HepG2 (cell line): Measurements from ENCODE around the gene TACC2. TPM values are rescaled to one million over a fixed set of nuclear protein-coding genes. Genes with fewer than 3 reads are reported as not detected.

Experiments used
- ATAC-seq: fragments of 200-7000 bp; cut with Tn5 transposase; 3 replicates; pipeline ENCODE4 v1.9.1; 2020; ENCODE audit warnings: mild to moderate bottlenecking, moderate library complexity
- BruUV-seq: library from RNA; stranded (reverse); fragments of 400-500 nt; replicated peaks from 2 replicates; lab custom pipeline; 2021; lab: Mats Ljungman, UMichigan
- CTCF ChIA-PET: fragments of 300-600 bp; formaldehyde crosslinking; extraction: SDS; loops from one replicate; lab custom pipeline; 2021; ENCODE audit warnings: low total read pairs, inconsistent platforms, low intra/inter-chr PET ratio; lab: Yijun Ruan, JAX
- POLR2A ChIA-PET: fragments of 350-600 bp; sonication (Branson Sonifier 250); formaldehyde crosslinking; loops from one replicate; lab custom pipeline; 2020; ENCODE audit warnings: antibody characterized with exemption, inconsistent platforms; lab: Yijun Ruan, JAX
- DNase-seq: peaks from one replicate; pipeline ENCODE4 v3.0.0-alpha.2; 2015; ENCODE audit warnings: low spot score
- FAIRE-seq: peaks from 3 replicates; lab custom pipeline; 2011; peaks lifted over from hg19 to GRCh38; lab: Jason Lieb, UNC
- H2AFZ ChIP-seq: one replicate; pipeline ENCODE4 v1.6.1; 2011; ENCODE audit warnings: low read length, inconsistent platforms
- H3K27ac ChIP-seq: fragments of 300-600 bp; 3 replicates; pipeline ENCODE4 v1.8.0; 2011; ENCODE audit warnings: mixed run types, mild to moderate bottlenecking, mixed read lengths, low read length, inconsistent platforms; ENCODE audit not compliant: insufficient read depth; ENCODE audit errors: extremely low read length
- H3K27me3 ChIP-seq, 2 experiments: fragments of 200-600 bp in 1 of 2; 2 replicates in 1 of 2; 3 replicates in 1 of 2; pipeline versions ENCODE4 v1.6.0 to v1.8.0; 2011; ENCODE audit warnings: low read length in 2 of 2, mild to moderate bottlenecking in 2 of 2, moderate library complexity in 2 of 2, inconsistent platforms in 1 of 2; ENCODE audit not compliant: insufficient read depth in 2 of 2, control insufficient read depth in 1 of 2
- H3K36me3 ChIP-seq, 2 experiments: fragments of 200-600 bp in 1 of 2; replicated peaks in 1 of 2; 2 replicates in 1 of 2; 3 replicates in 1 of 2; pipeline versions ENCODE4 v1.5.1 to v1.8.0; 2011; ENCODE audit warnings: low read length in 2 of 2, inconsistent platforms in 1 of 2; ENCODE audit not compliant: insufficient read depth in 2 of 2, control insufficient read depth in 1 of 2
- H3K4me1 ChIP-seq: 2 replicates; pipeline ENCODE4 v1.5.1; 2012; ENCODE audit warnings: low read length, inconsistent platforms; ENCODE audit not compliant: insufficient read depth
- H3K4me2 ChIP-seq: 2 replicates; pipeline ENCODE4 v1.6.0; 2011; ENCODE audit warnings: low read depth, low read length, inconsistent platforms
- H3K4me3 ChIP-seq, 3 experiments: fragments of 200-600 bp in 1 of 3; sonication (generic), shearing (Covaris generic) in 1 of 3; replicated peaks in 1 of 3; 2 replicates each; pipeline ENCODE4 v1.5.1; 2011 to 2016; ENCODE audit warnings: low read length in 3 of 3, inconsistent platforms in 2 of 3, low read depth in 2 of 3, mild to moderate bottlenecking in 2 of 3, control low read depth in 1 of 3, mixed read lengths in 1 of 3; ENCODE audit not compliant: insufficient read depth in 1 of 3
- H3K79me2 ChIP-seq: one replicate; pipeline ENCODE4 v1.6.1; 2011; ENCODE audit warnings: low read length, inconsistent platforms; ENCODE audit not compliant: insufficient read depth
- H3K9ac ChIP-seq: 2 replicates; pipeline ENCODE4 v1.6.0; 2011; ENCODE audit warnings: mild to moderate bottlenecking, low read depth, low read length, inconsistent platforms; ENCODE audit not compliant: insufficient read depth
- H3K9me3 ChIP-seq: 2 replicates; pipeline ENCODE4 v1.5.1; 2012; ENCODE audit warnings: mild to moderate bottlenecking, low read length
- H4K20me1 ChIP-seq: 2 replicates; pipeline ENCODE4 v1.6.0; 2011; ENCODE audit warnings: inconsistent platforms, mild to moderate bottlenecking, low read length, moderate library complexity; ENCODE audit not compliant: insufficient read depth
- ARNT ChIP-seq: fragments of 450-650 bp; IDR thresholded peaks from 2 replicates; pipeline ENCODE4 v1.6.1; 2017
- ATF5 ChIP-seq: sonication (generic); formaldehyde crosslinking; IDR thresholded peaks from 2 replicates; pipeline ENCODE4 v1.4.0; 2020; ENCODE audit warnings: mild to moderate bottlenecking, low read depth, missing genetic modification reagents
- E2F2 ChIP-seq: sonication (generic); formaldehyde crosslinking; IDR thresholded peaks from 2 replicates; pipeline ENCODE4 v1.4.0; 2020; ENCODE audit warnings: missing genetic modification reagents, borderline replicate concordance
- GABPA ChIP-seq, 2 experiments: IDR thresholded peaks; 2 replicates each; pipeline ENCODE4 v1.6.1; 2011 to 2016; ENCODE audit warnings: low read depth in 2 of 2, low read length in 1 of 2, missing biosample characterization in 1 of 2, missing genetic modification characterization in 1 of 2
- GPN1 ChIP-seq: sonication (generic); formaldehyde crosslinking; IDR thresholded peaks from 2 replicates; pipeline ENCODE4 v1.5.1; 2020; ENCODE audit warnings: missing genetic modification reagents, borderline replicate concordance
- MED8 ChIP-seq: sonication (generic); formaldehyde crosslinking; IDR thresholded peaks from 2 replicates; pipeline ENCODE4 v1.8.1; 2023; ENCODE audit warnings: mild to moderate bottlenecking, missing genetic modification reagents; ENCODE audit not compliant: insufficient replicate concordance
- MYC ChIP-seq: sonication (generic); formaldehyde crosslinking; IDR thresholded peaks from 2 replicates; pipeline ENCODE4 v1.9.0; 2021; ENCODE audit warnings: missing genetic modification reagents, borderline replicate concordance
- NFIB ChIP-seq: sonication (generic); formaldehyde crosslinking; IDR thresholded peaks from 2 replicates; pipeline ENCODE4 v1.9.0; 2021; ENCODE audit warnings: missing genetic modification reagents, mild to moderate bottlenecking, borderline replicate concordance
- NFRKB ChIP-seq: fragments of 450-650 bp; IDR thresholded peaks from 2 replicates; pipeline ENCODE4 v1.6.1; 2017
- PRDM4 ChIP-seq: sonication (generic); formaldehyde crosslinking; IDR thresholded peaks from 2 replicates; pipeline ENCODE4 v1.9.0; 2021; ENCODE audit warnings: missing genetic modification reagents, borderline replicate concordance
- TFDP1 ChIP-seq: IDR thresholded peaks from 2 replicates; pipeline ENCODE4 v1.6.1; 2016; ENCODE audit warnings: missing compliant biosample characterization, missing genetic modification reagents, borderline replicate concordance
- YEATS2 ChIP-seq: sonication (generic); formaldehyde crosslinking; IDR thresholded peaks from 2 replicates; pipeline ENCODE4 v1.4.0; 2020; ENCODE audit warnings: missing genetic modification reagents, borderline replicate concordance
- ZBTB1 ChIP-seq: sonication (generic); formaldehyde crosslinking; IDR thresholded peaks from 2 replicates; pipeline ENCODE4 v1.4.0; 2020; ENCODE audit warnings: missing genetic modification reagents, borderline replicate concordance
- ZEB1 ChIP-seq: IDR thresholded peaks from 2 replicates; pipeline ENCODE4 v1.6.1; 2012; ENCODE audit warnings: mild to moderate bottlenecking, low read depth, inconsistent platforms; ENCODE audit not compliant: insufficient replicate concordance
- ZNF12 ChIP-seq: sonication (generic); formaldehyde crosslinking; IDR thresholded peaks from 2 replicates; pipeline ENCODE4 v1.5.0; 2020; ENCODE audit warnings: missing genetic modification reagents
- ZNF180 ChIP-seq: sonication (generic); formaldehyde crosslinking; IDR thresholded peaks from 2 replicates; pipeline ENCODE4 v1.4.0; 2020; ENCODE audit warnings: low read depth, missing genetic modification reagents, borderline replicate concordance
- ZNF44 ChIP-seq: sonication (generic); formaldehyde crosslinking; IDR thresholded peaks from 2 replicates; pipeline ENCODE4 v1.5.1; 2020; ENCODE audit warnings: mild to moderate bottlenecking, missing genetic modification reagents
- ZNF614 ChIP-seq: IDR thresholded peaks from 2 replicates; pipeline ENCODE4 v1.6.1; 2018; ENCODE audit warnings: missing biosample characterization, missing genetic modification reagents, inconsistent platforms, borderline replicate concordance
- ZNF616 ChIP-seq: sonication (generic); formaldehyde crosslinking; IDR thresholded peaks from 2 replicates; pipeline ENCODE4 v1.5.0; 2020; ENCODE audit warnings: low read depth, mild to moderate bottlenecking, missing genetic modification reagents
- ZSCAN20 ChIP-seq: sonication (generic); formaldehyde crosslinking; IDR thresholded peaks from 2 replicates; pipeline ENCODE4 v1.4.0; 2020; ENCODE audit warnings: missing genetic modification reagents, mild to moderate bottlenecking, borderline replicate concordance
- WGBS: methylation state at CpG from one replicate; pipeline ENCODE4 v1.1.6; 2017; ENCODE audit warnings: low lambda C conversion rate; 5-methylcytosine and 5-hydroxymethylcytosine counted together
- in situ Hi-C: cut with HindIII; loops from 2 replicates; pipeline ENCODE4 v1.10.0; 2017; ENCODE audit warnings: low pct_unique_long_range_greater_than_20kb; ENCODE audit not compliant: extremely low pct_ligation_motif_present
- intact Hi-C: fragments of 100-400 bp; cut with micrococcal nuclease; formaldehyde crosslinking; loops from one replicate; pipeline ENCODE4 v1.10.0; 2022; ENCODE audit not compliant: unreplicated experiment
- polyA plus RNA-seq, 8 experiments: library from polyadenylated mRNA; depleted of rRNA in 3 of 8; stranded (reverse) in 7 of 8; unstranded in 1 of 8; fragments of >200 nt; fragmentation: Illumina TruSeq in 4 of 8; extraction: Trizol in 4 of 8; gene quantifications; 2 replicates each; pipeline versions ENCODE4 v1.2.1 to v1.2.3, GENCODE V29; 2011 to 2016; ENCODE audit warnings: low read depth in 4 of 8, missing spikeins in 1 of 8, mixed read lengths in 1 of 8; ENCODE audit not compliant: insufficient read depth in 1 of 8
- total RNA-seq, 5 experiments: library from RNA; depleted of rRNA; stranded (reverse); fragments of >200 nt; fragmentation: Illumina TruSeq; extraction: Trizol; gene quantifications; 2 replicates each; pipeline ENCODE4 v1.2.3, GENCODE V29; 2016; ENCODE audit warnings: low read depth in 1 of 5

TACC2 gene
- total and polyA plus RNA-seq, 2 of the 13 experiments (the other 11 are each of a cell fraction or from before 2014, with no cell fraction given) = 11.8 to 16.0 TPM

GRCh38 chr10:122287570-122287969 is 298.6 kb downstream of the TACC2 start (continued):
- no peak for TF ChIP-seq PRDM4 (CRISPR knock-in tag)
- no peak for TF ChIP-seq ARNT
- TF ChIP-seq ZSCAN20 (CRISPR knock-in tag) = no peak
- no peak for TF ChIP-seq MED8 (CRISPR knock-in tag)
- no peak for TF ChIP-seq ZEB1
- no peak for TF ChIP-seq ZNF616 (CRISPR knock-in tag)
- no peak for TF ChIP-seq ZNF180

GRCh38 chr10:122288262-122288661 is 299.3 kb downstream of the TACC2 start:
- Histone ChIP-seq H3K27ac (no peak overlapping the region), H3K9me3 (no peaks in the 10 kb centered on the region), H2AFZ (no peak overlapping the region), H3K4me3 (no peak overlapping the region), H3K79me2 (no peaks in the 10 kb centered on the region), H4K20me1 (no peaks in the 10 kb centered on the region), H3K4me2 (no peak overlapping the region), H3K36me3 (no peaks in the 10 kb centered on the region), H3K9ac (no peak overlapping the region), H3K4me1 (peaks cover 11% of the 10 kb centered on the region), H3K27me3 (peaks cover 5 to 28% of the 10 kb centered on the region in 2 experiments; a peak in 4 of 5 replicates)
- intact Hi-C loops (no loop called here), in situ Hi-C loops (no loop called here)
- DNase-seq (no peak), FAIRE-seq (no peak), ATAC-seq (no peak)
- 59% methylated on average over 6 of the region's 6 CpGs for WGBS
- POLR2A ChIA-PET = interaction anchor here (1.4 kb wide), 1 partner anchor 22 kb away, joined by 3 read pairs; no protein-coding TSS in a partner anchor
- no TSS peak for BruUV-seq
- CTCF ChIA-PET = no interaction called here
- TF ChIP-seq YEATS2 (CRISPR knock-in tag) = no peak
- TF ChIP-seq ZNF44 (CRISPR knock-in tag) = no peak
- no peak for TF ChIP-seq NFRKB
- no peak for TF ChIP-seq MYC
- TF ChIP-seq ZBTB1 = no peak
- TF ChIP-seq ZNF614 (CRISPR knock-in tag) = no peak
- no peak for TF ChIP-seq ZNF12
- no peak for TF ChIP-seq GABPA (IDR thresholded peaks at IDR 0.05; ENCODE audit: low read depth, low read length)
- TF ChIP-seq GABPA (CRISPR knock-in tag; IDR thresholded peaks at IDR 0.05; ENCODE audit: low read depth) = no peak
- no peak for TF ChIP-seq ATF5 (CRISPR knock-in tag)
- TF ChIP-seq TFDP1 (CRISPR knock-in tag) = no peak
- TF ChIP-seq E2F2 (CRISPR knock-in tag) = no peak
- no peak for TF ChIP-seq NFIB (CRISPR knock-in tag)
- TF ChIP-seq GPN1 = no peak
